Middle frontal gyrus (tissue), 1 donor: ENCODE measurements around the gene PTTG1.
"Not testable (repeated sequence)": the region's sequence is repeated elsewhere in the genome, so short reads cannot be mapped to it uniquely, and the experiment has no call there.

Experiments
- DNase-seq: peaks from one replicate; pipeline ENCODE4 v3.0.0-alpha.2; 2015; ENCODE audit warnings: low spot score; ENCODE audit errors: extremely low spot score

PTTG1 gene

DNA sequence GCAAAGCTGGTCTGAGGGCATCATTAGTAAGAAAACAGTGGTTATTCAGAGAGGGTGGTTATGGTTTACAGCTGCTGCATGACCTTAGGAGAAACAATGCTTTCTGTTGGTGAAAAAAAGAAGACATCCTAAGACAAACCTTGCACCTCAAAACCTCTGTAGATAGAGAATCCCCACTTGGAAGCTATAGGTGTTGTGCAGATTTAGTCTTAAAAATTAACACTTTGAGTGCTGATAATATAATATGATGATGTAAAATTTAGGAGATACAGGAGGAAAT, 1.4 kb upstream of the PTTG1 start:
- DNase-seq: no peak

DNA sequence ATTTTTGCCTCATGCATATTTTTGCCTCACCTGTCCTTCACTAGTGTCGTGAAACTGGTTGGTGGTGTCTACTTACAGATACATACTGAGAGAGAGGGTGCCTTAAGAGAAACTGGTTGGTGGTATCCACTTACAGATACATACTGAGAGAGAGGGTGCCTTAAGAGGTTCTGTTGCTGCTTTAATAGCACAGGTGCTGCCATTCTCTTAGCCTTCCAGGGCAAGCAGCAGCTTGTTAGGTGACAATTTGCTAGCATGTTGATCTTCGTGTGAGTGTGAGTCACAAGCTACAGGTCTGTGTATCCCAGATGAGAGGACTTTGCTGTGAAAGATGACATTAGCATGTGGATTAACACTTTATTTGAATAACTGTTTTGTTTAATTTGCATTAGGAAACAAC, 1.4 kb downstream of the PTTG1 start:
- no peak for DNase-seq

DNA sequence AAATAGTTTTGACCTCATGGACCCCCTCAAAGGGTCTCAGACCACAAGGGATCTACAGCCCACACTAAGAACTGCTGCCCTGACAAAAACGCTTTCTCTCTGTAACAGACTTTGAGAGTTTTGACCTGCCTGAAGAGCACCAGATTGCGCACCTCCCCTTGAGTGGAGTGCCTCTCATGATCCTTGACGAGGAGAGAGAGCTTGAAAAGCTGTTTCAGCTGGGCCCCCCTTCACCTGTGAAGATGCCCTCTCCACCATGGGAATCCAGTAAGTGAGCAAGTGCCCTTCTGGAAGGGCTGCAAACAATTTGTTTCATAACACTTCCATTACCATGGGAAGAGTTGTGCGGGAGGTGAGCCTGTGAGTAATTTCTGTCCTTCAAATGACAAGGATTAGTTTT, 6.0 kb downstream of the PTTG1 start:
- no peak for DNase-seq

DNA sequence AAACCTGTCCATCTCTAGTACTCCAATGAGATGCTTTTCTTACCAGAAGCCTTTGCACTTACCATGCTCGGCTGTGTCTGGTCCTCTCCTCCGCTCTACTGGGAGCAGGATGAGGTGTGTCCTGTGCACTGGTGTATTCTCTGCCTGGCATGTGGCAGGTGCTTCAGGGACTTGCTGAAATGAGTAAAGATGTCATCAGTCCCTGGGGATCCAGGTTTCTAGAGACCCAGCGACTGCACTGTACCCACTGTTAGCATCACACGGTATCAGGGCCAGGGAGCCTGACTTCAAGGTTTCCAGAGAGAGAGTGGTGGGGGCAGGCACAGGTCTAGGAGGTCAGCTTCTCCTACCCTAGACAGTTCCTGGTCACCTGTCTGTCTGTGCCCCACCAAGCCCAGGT, 10.5 kb downstream of the PTTG1 start:
- no peak for DNase-seq

DNA sequence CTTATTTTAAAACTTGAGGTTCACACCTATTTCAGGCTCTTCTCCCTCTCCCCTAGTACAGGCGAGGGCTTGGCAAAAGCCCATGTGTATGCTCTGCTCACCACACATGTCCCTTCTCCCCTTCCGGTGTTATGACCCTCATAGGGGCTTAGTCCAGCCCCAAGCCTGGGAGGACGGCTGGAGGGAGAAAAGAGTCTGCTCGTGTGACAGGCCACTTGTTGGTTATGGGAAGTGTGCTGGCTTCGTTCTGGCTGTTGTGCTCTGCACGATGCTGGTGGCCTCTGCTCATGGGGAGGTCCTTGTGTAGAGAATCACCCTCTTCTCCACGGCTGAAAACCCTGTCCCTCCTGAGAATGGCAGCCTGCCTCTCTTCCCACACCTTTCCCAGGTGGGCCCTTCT, 11.1 kb downstream of the PTTG1 start:
- no peak for DNase-seq

DNA sequence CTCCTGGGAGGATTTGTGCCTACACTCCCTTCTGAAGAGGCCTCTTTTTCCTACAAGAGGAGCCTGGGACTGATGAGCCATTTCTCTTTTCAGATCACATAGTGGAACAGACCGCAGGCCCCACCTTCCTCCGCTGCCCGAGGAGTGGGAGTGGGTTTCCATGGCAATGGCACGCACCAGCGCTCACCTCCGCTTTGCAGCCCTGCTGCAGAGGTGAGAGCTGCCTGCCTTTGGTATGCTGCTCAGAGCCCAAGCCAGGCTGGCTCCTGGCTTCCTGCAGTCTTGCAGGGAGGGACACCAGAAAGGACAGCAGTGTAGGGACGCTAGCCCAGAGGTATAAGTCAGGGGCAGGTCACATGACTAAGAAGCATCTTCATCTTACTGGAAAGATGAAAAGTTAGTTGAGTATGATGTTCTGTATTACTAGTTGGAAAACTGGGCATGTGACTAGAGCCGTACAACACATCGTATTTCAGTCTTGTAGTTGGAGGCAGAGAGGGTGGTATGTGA, 12.4 kb downstream of the PTTG1 start:
- no peak for DNase-seq

DNA sequence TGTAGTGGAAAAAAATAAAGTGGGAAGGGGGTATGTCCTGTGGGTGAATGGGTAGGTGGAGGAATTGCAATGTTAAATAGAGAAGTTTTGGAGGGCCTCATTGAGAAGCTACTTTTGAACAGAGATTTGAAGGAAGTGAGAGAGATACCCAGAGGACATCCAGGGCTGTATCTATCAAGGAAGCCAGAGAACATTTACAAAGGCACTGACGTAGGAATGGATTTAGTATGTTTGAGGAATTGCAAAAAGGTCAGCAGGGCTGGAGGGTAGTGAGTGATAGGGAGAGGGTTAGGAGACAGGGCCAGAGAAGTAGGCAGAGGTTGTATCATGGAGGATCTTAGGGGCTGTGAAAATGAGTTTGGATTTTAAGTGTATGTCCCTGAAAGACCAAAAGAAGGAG, 13.9 kb downstream of the PTTG1 start:
- DNase-seq: no peak

DNA sequence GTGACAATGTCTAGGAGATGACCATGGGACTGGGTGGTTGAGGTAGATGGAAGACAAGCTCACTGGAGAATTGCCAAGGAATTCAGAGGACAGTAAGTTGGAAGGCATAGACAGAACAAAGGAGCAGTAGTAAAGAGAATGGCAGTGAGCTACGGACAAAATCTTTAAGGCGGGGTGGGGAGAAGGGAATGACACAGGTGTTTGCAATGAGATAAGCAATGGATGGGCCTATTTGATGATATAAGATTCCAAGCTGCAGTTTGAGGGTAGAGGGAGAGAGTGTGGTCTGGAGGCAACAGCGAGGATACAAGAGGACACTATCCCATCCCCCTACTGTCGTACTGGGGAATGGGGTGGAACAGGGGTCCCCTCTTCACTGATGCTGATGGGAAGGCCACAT, 14.4 kb downstream of the PTTG1 start:
- DNase-seq: no peak

DNA sequence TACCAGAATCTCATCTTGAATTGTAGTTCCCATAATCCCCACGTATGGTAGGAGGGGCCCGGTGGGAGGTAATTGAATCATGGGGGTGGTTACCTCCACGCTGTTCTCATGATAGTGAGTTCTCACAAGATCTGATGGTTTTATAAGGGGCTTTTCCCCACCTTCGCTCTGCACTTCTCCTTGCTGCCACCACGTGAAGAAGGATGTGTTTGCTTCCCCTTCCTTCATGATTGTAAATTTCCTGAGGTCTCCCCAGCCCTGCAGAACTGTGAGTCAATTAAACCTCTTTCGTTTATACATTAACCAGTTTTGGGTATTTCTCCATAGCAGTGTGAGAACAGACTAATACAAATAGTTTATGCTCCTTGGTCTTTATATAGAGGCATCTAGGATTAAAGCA, 15.0 kb downstream of the PTTG1 start:
- not testable (repeated sequence) for DNase-seq

DNA sequence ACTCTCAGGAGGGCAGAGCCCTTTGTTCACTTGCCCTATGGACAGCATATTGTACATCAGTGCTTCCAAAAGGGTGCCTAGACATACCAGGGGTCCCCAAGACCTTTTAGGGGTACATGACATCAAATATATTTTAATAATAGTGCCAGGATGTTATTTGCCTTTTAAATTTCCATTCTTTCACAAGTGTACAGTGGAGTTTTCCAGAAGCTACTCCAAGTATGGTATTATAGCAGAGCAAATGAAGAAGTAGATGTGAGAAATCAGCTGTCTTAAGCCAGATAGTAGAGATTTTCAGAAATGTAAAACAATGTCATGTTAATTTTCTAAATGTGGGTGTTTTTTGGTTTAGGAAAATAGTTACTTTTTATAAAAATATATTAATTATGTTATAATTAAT, 15.6 kb downstream of the PTTG1 start:
- DNase-seq: no peak

DNA sequence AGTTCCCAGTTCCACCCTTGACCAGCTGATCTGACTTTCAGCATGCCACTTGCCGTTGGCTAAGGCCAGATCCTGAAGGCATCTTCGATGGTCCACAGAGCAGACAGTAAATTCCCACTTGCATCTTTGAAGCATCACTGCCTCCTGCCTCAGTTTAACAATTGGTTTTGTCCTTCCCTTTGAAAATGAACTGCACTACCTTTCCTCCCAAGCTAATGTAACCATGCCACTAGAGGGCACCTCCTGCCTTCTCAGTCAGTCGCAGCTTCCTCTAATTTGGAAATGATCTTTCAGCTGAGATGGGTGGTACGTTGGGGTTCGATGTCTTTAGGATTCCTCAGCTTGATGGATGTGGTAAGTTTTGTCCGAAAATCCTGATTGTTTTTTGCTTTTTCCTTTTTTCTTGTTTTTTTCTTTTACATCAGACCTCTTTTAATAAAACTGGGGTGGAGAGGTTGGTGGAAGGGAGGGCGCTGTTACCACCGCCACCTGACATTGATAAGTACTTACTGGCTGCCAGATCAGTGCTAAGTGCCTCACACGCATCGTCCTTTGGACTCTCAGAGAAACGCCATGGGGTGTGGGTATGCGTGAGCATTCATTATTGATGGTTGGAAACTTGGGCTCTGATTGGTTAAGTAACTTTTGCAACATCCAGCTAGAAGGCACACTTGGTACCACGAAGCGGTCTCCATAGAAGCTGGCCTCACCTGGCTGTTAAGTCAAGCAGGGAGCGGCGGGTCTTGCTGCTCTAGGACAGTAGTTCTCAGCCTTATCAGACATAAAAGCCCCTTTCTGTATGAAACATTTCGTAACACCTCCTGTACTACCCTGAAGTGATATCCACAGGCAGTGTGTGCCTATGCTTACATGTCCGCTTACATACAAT, 16.9 kb downstream of the PTTG1 start:
- peak; percentile 61 for DNase-seq

DNA sequence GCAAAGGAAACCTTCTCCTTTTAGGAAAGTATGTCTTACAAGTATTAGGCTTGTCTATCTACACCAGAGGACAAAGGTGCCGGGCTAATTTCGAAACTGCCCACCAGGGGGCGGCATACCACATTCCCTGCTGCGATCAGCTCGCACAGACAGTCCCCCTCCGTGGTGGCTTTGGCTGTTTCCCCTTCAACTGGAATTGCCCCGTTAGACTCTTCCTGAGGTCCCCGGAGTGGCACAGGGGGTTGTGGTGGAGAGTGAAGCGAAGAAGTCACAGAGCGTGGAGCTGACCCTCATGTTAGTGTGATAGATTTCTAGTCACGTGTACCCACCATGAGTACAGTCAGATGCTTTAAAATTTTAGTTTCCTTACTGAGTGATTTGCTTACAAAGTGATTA, 17.5 kb downstream of the PTTG1 start:
- peak; percentile 50 for DNase-seq

DNA sequence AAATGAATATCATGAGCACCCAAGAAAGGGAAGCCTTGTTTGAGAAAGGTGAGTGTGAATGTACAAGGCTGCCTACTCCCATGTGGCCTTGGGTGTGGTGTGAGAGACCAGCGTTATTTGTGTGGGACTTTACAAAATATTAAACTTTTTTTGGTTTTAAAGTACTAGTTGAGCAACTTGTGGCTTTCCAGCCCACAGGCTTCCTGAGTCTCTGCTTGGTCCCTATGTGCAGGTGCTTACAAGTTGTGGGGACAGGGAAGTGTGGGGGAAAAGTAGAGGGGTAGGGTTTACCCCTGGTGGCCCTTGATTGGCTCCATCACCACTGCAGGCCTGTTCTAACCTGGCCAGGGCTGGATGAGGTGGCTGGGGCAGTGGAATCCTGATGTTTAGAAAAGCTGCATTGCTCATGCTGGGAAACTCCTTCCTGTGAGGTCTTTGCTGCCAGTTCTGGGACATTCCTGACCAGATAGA, 19.7 kb downstream of the PTTG1 start:
- DNase-seq: no peak

DNA sequence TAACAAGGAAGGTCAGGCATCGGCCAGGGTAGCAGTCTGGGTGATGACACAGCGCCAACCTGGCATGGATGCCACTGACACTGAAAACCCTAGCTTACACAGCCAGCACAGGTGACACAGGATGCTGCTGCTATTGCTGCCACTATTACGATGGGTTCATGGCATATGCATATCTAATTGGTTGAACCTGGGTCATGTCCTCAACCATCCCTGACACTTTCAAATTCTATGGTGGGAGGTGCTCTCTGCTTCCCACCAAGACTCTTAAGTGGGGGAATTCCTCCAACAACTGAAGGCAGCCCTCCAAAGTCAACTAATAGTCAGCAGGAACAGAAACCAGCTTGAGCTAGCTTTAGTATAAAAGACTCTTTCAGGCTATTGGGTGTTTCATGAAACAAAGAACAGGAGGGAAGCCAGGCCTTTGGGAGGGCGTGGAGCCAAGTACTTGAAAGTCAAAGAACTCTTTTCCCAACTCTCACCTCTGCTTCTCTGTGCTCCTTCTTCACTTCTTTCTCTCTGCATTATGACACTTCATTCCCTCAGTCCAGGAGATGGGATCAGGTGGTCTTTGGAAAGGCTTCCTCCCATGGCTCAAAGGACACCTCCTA, 21.3 kb downstream of the PTTG1 start:
- DNase-seq: no peak

DNA sequence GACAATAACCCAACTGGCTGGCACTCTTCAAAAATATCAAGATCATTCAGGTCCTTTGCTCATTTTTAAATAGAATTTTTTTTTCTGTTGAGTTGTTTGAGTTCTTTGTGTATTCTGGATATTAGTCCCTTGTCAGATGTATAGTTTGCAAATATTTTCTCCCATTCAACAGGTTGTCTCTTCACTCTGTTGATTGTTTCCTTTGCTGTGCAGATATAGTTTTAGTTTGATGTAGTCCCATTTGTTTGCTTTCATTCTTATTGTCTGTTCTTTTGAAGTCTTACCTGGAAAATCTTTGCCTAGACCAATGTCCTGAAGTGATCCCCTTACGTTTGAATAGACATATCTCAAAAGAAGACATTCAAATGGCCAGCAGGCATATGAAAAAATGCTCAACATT, 22.8 kb downstream of the PTTG1 start:
- DNase-seq: no peak

DNA sequence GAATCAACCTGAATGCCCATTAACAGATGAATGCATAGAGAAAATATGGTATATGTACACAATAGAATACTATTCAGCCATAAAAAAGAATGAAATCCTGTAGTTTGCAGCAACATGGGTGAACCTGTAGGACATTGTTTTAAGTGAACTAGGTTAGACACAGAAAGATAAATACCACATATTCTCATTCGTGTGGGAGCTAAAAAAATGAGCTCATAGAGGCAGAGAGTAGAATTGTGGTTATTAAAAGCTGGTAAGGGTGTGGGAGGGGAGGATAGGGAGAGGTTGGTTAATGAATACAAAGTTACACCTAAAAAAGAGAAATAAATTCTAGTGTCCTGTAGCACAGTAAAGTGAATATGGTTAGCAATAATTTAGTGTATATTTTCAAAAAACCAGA, 23.5 kb downstream of the PTTG1 start:
- DNase-seq: no peak

DNA sequence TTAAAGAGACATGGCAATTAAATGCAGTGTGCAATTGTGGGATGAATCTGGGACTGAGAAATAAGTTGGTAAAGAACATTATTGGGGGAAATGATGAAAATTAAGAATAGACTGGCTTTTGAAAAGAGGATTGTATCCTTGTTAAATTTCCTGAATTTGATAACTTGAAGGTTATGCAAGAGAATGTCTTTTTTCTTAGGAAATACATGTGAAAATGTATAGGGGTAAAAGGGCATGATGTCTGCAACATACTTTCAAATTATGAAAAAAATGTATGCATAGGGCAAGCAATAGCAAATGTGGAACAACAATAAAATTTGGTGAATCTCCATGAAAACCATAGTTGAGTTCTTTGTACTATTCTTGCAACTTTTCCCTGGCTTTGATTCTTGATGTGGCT, 24.1 kb downstream of the PTTG1 start:
- no peak for DNase-seq

DNA sequence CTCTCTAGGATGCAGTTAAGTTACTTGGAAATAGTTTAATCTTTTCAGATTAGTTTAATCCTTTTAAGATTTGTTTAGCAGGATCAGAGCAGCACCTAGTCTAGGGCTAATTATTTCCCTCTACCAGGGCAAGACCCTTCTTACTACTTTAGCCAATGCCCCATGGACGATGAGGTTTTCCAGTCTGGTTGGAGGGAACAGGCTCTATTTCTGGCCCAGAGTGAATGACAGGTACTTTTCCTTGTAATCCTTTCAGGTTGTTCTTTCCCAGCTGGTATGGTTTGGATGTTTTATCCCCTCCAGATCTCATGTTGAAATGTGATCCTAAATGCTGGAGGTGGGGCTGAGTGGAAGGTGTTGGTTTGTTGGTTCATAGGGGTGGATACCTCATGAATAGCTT, 27.2 kb downstream of the PTTG1 start:
- no peak for DNase-seq

DNA sequence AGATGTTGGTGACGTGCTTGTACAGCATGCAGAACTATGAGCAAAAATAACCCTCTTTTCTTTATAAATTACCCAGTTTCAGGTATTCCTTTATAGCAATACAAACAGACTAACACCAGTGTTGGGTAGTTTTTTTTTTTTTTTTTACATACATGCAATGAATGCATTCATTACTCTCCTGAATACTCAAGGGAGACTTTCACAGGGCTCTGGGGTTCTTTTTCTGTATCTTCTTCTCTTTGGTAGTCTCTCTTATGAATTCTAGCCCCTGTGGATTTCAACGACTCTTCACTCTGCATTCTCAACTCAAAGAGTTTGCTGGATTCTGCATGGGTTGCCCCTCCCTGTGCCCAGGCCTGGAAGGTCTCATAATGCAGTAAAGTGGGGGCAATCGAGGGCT, 27.8 kb downstream of the PTTG1 start:
- DNase-seq: no peak

DNA sequence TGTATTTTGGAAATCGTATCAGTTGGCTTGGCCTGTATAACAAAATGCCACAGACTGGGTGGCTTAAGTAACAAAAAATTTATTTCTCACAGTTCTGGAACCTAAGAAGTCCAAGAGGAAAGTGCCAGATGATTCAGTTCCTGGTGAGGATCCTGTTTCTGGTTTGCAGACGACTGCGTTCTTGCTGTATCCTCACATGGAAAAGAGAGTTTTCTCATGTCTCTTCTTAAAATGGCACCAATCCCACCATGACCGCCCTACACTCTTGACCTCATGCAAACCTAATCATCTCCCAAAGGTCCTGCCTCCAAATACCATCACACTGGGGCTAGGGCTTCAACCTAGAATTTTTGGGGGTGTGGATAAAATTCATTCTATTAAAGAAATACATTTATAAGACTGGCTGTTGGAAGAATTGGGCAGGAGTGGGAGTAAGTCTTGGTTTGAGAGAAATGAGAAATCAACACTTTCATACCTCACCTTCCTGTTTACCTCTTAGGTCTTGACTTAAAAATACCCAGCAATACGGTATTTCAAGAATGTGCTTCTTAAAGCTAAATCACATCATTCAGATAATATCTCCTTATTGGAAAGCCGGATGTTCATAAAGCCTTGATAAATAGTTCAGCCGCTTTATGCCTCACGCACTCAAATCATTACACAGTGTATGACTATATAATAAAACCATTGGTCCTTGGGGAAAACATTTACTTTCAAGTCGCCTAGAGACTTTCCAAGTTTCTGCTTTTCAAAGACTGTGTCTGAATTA, 28.7 kb downstream of the PTTG1 start:
- no peak for DNase-seq

DNA sequence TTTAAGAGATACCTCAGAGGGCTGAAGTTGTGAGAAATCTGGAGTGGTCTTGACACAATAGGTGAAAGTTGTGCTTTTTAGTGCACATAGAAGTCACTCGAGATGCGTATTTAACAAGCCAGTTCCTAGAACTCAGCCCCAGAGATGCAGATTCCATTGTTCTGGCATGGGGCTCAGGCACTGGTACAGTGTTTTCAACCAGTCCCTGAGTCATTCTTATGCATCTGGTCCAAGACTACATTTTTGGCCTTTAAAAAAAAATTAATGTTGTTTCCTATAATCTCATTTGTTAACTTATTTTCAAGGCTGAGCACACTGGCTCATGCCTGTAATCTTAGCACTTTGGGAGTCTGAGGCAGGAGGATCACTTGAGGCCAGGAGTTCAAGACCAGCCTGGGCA, 29.6 kb downstream of the PTTG1 start:
- DNase-seq: no peak

DNA sequence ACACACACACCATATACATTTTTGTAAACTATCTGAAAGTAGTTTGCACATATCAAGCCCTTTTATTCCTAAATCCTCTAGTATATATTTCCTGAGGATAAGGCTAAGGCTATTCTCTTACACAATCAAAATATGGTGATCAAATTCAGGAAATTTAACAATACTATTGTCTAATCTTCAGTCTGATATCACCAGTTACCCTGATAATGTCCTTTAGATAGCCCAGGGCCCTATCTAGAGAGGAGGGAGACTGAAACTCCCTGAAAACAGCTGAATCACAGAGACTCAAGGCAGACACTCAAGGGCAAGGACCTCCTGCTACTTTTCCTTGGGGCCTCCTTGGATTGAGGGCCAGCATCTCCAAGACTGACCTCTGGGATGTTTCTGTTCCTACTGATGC, 30.4 kb downstream of the PTTG1 start:
- no peak for DNase-seq
